ENCODE measurements around the gene PARP14.

GRCh38 chr3:122642935-122643334, 37.7 kb upstream of the PARP14 start:
- no peak for TF ChIP-seq CTCF (conservative IDR thresholded peaks at IDR 0.05)
- no peak for TF ChIP-seq ZFX (IDR thresholded peaks at IDR 0.05)

Measured in C4-2B (cell line).